PFSK-1 (cell line): Measurements from ENCODE around the gene BCAS3.

Experiments
- POLR2AphosphoS5 ChIP-seq: IDR thresholded peaks from 2 replicates; pipeline ENCODE4 v1.6.1; 2012; ENCODE audit warnings: low read depth, mild to moderate bottlenecking, control low read depth, low read length, moderate library complexity
- REST ChIP-seq, 2 experiments: IDR thresholded peaks; 2 replicates each; pipeline versions ENCODE4 v1.6.1 to v1.8.0; 2011 to 2012; ENCODE audit warnings: low read depth in 2 of 2, low read length in 2 of 2, control low read depth in 1 of 2, inconsistent platforms in 1 of 2, mild to moderate bottlenecking in 1 of 2, moderate library complexity in 1 of 2; ENCODE audit not compliant: insufficient read depth in 1 of 2
- TAF1 ChIP-seq: IDR thresholded peaks from 2 replicates; pipeline ENCODE4 v1.6.1; 2012; ENCODE audit warnings: low read length, control low read depth, borderline replicate concordance; ENCODE audit not compliant: insufficient read depth

DNA sequence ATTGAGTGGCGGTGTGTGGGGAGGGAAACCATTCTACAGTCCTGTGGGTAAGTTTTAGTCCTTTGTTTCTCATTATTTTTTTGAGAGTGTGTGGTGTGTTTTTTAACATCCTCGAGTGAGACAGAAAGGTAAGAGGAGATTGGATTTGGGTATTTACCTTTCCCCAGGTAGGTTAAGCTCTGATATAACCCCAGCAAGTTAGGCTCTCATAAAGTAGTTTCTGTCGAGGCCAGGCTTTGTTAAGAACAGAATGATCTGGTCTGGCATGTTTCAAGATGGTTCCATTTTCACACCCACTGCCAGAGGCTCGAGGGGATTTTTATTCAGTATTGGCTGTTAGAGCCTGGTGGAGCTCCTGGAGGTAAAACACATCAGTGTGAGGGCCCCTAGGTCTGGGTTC, 62.9 kb downstream of the BCAS3 start:
- TF ChIP-seq REST (IDR thresholded peaks at IDR 0.05; ENCODE audit: insufficient read depth in 1 of 2, low read depth in 2 of 2, low read length in 2 of 2), result no peak
- no peak for TF ChIP-seq TAF1
- TF ChIP-seq POLR2AphosphoS5, result no peak
